ENCODE measurements around the gene FGF21.

DNA sequence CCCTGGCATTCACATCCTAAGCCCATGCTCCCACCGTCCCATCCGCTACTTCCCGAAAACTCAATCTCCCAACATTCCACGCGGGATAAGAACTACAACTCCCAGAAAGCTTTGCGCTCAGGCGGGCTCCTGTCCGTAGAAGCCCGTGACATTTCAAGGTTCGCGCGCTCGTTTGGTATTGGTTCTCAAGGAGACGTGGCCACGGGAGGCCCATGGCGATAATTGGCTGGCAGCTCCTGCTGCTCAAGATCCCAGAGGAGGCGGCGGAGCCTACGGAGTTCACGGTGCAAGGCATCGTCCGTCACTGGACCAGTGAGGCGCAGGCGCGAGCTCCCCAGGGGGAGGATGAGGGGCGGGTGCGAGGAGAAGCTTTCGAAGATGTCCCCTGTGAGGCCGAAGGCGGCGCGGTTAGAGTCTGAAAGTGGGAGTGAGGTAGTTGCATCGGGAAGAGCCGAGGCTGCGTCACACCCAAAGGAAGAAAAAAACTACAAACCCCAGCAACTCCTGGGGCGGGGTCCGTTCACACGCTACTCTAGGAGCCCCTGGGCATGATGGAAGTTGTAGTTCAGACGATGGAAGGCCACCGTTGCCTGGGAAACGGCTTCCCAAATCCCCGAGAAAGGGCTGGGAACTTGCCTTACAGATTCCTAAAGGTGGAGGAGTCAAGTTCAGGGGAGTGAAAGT, 34.6 kb upstream of the FGF21 start:
- no peak for TF ChIP-seq YBX1 (IDR thresholded peaks at IDR 0.05)
- TF ChIP-seq, protein P1, sequence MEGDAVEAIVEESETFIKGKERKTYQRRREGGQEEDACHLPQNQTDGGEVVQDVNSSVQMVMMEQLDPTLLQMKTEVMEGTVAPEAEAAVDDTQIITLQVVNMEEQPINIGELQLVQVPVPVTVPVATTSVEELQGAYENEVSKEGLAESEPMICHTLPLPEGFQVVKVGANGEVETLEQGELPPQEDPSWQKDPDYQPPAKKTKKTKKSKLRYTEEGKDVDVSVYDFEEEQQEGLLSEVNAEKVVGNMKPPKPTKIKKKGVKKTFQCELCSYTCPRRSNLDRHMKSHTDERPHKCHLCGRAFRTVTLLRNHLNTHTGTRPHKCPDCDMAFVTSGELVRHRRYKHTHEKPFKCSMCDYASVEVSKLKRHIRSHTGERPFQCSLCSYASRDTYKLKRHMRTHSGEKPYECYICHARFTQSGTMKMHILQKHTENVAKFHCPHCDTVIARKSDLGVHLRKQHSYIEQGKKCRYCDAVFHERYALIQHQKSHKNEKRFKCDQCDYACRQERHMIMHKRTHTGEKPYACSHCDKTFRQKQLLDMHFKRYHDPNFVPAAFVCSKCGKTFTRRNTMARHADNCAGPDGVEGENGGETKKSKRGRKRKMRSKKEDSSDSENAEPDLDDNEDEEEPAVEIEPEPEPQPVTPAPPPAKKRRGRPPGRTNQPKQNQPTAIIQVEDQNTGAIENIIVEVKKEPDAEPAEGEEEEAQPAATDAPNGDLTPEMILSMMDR (IDR thresholded peaks at IDR 0.05 in 2 of 3, conservative IDR thresholded peaks at IDR 0.05 in 1 of 3; ENCODE audit: control insufficient read depth in 2 of 3, extremely low read depth in 1 of 3, insufficient read depth in 1 of 3, low read depth in 3 of 3, low read length in 3 of 3): no peak
- TF ChIP-seq, protein P2, sequence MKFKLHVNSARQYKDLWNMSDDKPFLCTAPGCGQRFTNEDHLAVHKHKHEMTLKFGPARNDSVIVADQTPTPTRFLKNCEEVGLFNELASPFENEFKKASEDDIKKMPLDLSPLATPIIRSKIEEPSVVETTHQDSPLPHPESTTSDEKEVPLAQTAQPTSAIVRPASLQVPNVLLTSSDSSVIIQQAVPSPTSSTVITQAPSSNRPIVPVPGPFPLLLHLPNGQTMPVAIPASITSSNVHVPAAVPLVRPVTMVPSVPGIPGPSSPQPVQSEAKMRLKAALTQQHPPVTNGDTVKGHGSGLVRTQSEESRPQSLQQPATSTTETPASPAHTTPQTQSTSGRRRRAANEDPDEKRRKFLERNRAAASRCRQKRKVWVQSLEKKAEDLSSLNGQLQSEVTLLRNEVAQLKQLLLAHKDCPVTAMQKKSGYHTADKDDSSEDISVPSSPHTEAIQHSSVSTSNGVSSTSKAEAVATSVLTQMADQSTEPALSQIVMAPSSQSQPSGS (IDR thresholded peaks at IDR 0.05; ENCODE audit: low read length): no peak
- TF ChIP-seq, protein P3, sequence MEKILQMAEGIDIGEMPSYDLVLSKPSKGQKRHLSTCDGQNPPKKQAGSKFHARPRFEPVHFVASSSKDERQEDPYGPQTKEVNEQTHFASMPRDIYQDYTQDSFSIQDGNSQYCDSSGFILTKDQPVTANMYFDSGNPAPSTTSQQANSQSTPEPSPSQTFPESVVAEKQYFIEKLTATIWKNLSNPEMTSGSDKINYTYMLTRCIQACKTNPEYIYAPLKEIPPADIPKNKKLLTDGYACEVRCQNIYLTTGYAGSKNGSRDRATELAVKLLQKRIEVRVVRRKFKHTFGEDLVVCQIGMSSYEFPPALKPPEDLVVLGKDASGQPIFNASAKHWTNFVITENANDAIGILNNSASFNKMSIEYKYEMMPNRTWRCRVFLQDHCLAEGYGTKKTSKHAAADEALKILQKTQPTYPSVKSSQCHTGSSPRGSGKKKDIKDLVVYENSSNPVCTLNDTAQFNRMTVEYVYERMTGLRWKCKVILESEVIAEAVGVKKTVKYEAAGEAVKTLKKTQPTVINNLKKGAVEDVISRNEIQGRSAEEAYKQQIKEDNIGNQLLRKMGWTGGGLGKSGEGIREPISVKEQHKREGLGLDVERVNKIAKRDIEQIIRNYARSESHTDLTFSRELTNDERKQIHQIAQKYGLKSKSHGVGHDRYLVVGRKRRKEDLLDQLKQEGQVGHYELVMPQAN (conservative IDR thresholded peaks at IDR 0.05): no peak; the same call in 1 of the 2 replicates

All from GM12878 (cell line).